Measurements from ENCODE around the gene WNT6. TPM values are rescaled to one million over a fixed set of nuclear protein-coding genes. Genes with fewer than 3 reads are reported as not detected.
"Not testable (repeated sequence)": the region's sequence is repeated elsewhere in the genome, so short reads cannot be mapped to it uniquely, and the experiment has no call there.

The WNT6 gene
- total and polyA plus RNA-seq, 4 donors: 1.6 to 9.7 (median 4.1) TPM

GRCh38 chr2:218839430-218839829 lies 20.2 kb upstream of the WNT6 start:
- H3K27ac ChIP-seq (ENCODE audit: low read depth, low read length): no peak overlapping the region

GRCh38 chr2:218839888-218840287 lies 19.7 kb upstream of the WNT6 start:
- DNase-seq (ENCODE audit: low read depth in 4 of 6, low spot score in 6 of 6): no peak
- WGBS (ENCODE audit: insufficient coverage): no CpG with 5 or more reads among the region's 1 CpG
- H3K4me3 ChIP-seq (ENCODE audit: low read depth, low read length): no peak overlapping the region
- H3K36me3 ChIP-seq (ENCODE audit: control insufficient read depth, insufficient read depth, low read length): no peaks in the 10 kb centered on the region
- H3K27ac ChIP-seq (ENCODE audit: low read depth, low read length): no peak overlapping the region
- H3K27me3 ChIP-seq (ENCODE audit: control insufficient read depth, insufficient read depth, low read length): peaks cover 5% of the 10 kb centered on the region
- H3K9me3 ChIP-seq (ENCODE audit: control insufficient read depth, insufficient read depth, low read length): peaks cover 5% of the 10 kb centered on the region
- H3K4me1 ChIP-seq (ENCODE audit: control insufficient read depth, insufficient read depth, low read length): no peaks in the 10 kb centered on the region

More at GRCh38 chr2:218839430-218839829, 20.2 kb upstream of the WNT6 start:
- Histone ChIP-seq H3K4me3 (ENCODE audit: low read depth, low read length) (no peak overlapping the region), H3K9me3 (ENCODE audit: control insufficient read depth, insufficient read depth, low read length) (peaks cover 5% of the 10 kb centered on the region), H3K27me3 (ENCODE audit: control insufficient read depth, insufficient read depth, low read length) (peaks cover 5% of the 10 kb centered on the region), H3K4me1 (ENCODE audit: control insufficient read depth, insufficient read depth, low read length) (no peaks in the 10 kb centered on the region), H3K36me3 (ENCODE audit: control insufficient read depth, insufficient read depth, low read length) (no peaks in the 10 kb centered on the region)
- no peak for DNase-seq (ENCODE audit: low read depth in 4 of 6, low spot score in 6 of 6)
- WGBS (ENCODE audit: insufficient coverage): 60% methylated on average over 1 of the region's 4 CpGs

- not testable (repeated sequence) for H3K4me3 ChIP-seq (ENCODE audit: low read depth, low read length); H3K9me3 ChIP-seq (ENCODE audit: control insufficient read depth, insufficient read depth, low read length); H3K4me1 ChIP-seq (ENCODE audit: control insufficient read depth, insufficient read depth, low read length); H3K27ac ChIP-seq (ENCODE audit: low read depth, low read length); H3K27me3 ChIP-seq (ENCODE audit: control insufficient read depth, insufficient read depth, low read length); H3K36me3 ChIP-seq (ENCODE audit: control insufficient read depth, insufficient read depth, low read length); DNase-seq (ENCODE audit: low read depth in 4 of 6, low spot score in 6 of 6)
- WGBS (ENCODE audit: insufficient coverage): no CpG with 5 or more reads among the region's 5 CpGs
These were observed 15.3 kb upstream of the WNT6 start for GRCh38 chr2:218844334-218844733.

DNA sequence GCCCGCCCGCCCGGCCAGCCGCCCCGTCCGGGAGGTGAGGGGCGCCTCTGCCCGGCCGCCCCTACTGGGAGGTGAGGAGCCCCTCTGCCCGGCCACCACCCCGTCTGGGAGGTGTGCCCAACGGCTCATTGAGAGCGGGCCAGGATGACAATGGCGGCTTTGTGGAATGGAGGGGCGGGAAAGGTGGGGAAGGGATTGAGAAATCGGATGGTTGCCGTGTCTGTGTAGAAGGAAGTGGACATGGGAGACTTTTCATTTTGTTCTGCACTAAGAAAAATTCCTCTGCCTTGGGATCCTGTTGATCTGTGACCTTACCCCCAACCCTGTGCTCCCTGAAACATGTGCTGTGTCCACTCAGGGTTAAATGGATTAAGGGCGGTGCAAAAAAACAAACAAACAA lies 12.6 kb upstream of the WNT6 start:
- not testable (repeated sequence) for H3K9me3 ChIP-seq (ENCODE audit: control insufficient read depth, insufficient read depth, low read length); H3K4me1 ChIP-seq (ENCODE audit: control insufficient read depth, insufficient read depth, low read length); H3K36me3 ChIP-seq (ENCODE audit: control insufficient read depth, insufficient read depth, low read length); DNase-seq (ENCODE audit: low read depth in 4 of 6, low spot score in 6 of 6); H3K4me3 ChIP-seq (ENCODE audit: low read depth, low read length); H3K27ac ChIP-seq (ENCODE audit: low read depth, low read length)
- 74% methylated on average over 4 of the region's 18 CpGs for WGBS (ENCODE audit: insufficient coverage)
- peaks cover 22% of the 10 kb centered on the region for H3K27me3 ChIP-seq (ENCODE audit: control insufficient read depth, insufficient read depth, low read length)

- no peak for DNase-seq (ENCODE audit: low read depth in 4 of 6, low spot score in 6 of 6)
- WGBS (ENCODE audit: insufficient coverage): 89% methylated on average over 7 of the region's 7 CpGs
- no peaks in the 10 kb centered on the region for H3K36me3 ChIP-seq (ENCODE audit: control insufficient read depth, insufficient read depth, low read length)
- H3K27ac ChIP-seq (ENCODE audit: low read depth, low read length): no peak overlapping the region
- H3K4me3 ChIP-seq (ENCODE audit: low read depth, low read length): no peak overlapping the region
- peaks cover 5% of the 10 kb centered on the region for H3K4me1 ChIP-seq (ENCODE audit: control insufficient read depth, insufficient read depth, low read length)
- H3K27me3 ChIP-seq (ENCODE audit: control insufficient read depth, insufficient read depth, low read length): peaks cover 49% of the 10 kb centered on the region
- H3K9me3 ChIP-seq (ENCODE audit: control insufficient read depth, insufficient read depth, low read length): no peaks in the 10 kb centered on the region
These were observed 9.9 kb upstream of the WNT6 start for GRCh38 chr2:218849721-218850120.

- WGBS (ENCODE audit: insufficient coverage): 78% methylated on average over 2 of the region's 2 CpGs
- H3K27me3 ChIP-seq (ENCODE audit: control insufficient read depth, insufficient read depth, low read length): peaks cover 60% of the 10 kb centered on the region
- no peak overlapping the region for H3K27ac ChIP-seq (ENCODE audit: low read depth, low read length)
- peaks cover 5% of the 10 kb centered on the region for H3K4me1 ChIP-seq (ENCODE audit: control insufficient read depth, insufficient read depth, low read length)
- no peaks in the 10 kb centered on the region for H3K9me3 ChIP-seq (ENCODE audit: control insufficient read depth, insufficient read depth, low read length)
- no peaks in the 10 kb centered on the region for H3K36me3 ChIP-seq (ENCODE audit: control insufficient read depth, insufficient read depth, low read length)
- no peak for DNase-seq (ENCODE audit: low read depth in 4 of 6, low spot score in 6 of 6)
- H3K4me3 ChIP-seq (ENCODE audit: low read depth, low read length): no peak overlapping the region
These were observed 8.8 kb upstream of the WNT6 start for GRCh38 chr2:218850796-218851195.

GRCh38 chr2:218851286-218851685 lies 8.3 kb upstream of the WNT6 start:
- no peak overlapping the region for H3K27ac ChIP-seq (ENCODE audit: low read depth, low read length)
- peaks cover 5% of the 10 kb centered on the region for H3K4me1 ChIP-seq (ENCODE audit: control insufficient read depth, insufficient read depth, low read length)
- peaks cover 65% of the 10 kb centered on the region for H3K27me3 ChIP-seq (ENCODE audit: control insufficient read depth, insufficient read depth, low read length)
- H3K4me3 ChIP-seq (ENCODE audit: low read depth, low read length): no peak overlapping the region
- H3K36me3 ChIP-seq (ENCODE audit: control insufficient read depth, insufficient read depth, low read length): no peaks in the 10 kb centered on the region
- DNase-seq (ENCODE audit: low read depth in 4 of 6, low spot score in 6 of 6): no peak
- no peaks in the 10 kb centered on the region for H3K9me3 ChIP-seq (ENCODE audit: control insufficient read depth, insufficient read depth, low read length)
- 22% methylated on average over 1 of the region's 3 CpGs for WGBS (ENCODE audit: insufficient coverage)

- Histone ChIP-seq H3K27me3 (ENCODE audit: control insufficient read depth, insufficient read depth, low read length) (peaks cover 80% of the 10 kb centered on the region), H3K27ac (ENCODE audit: low read depth, low read length) (no peak overlapping the region)
- WGBS (ENCODE audit: insufficient coverage): 20% methylated on average over 10 of the region's 16 CpGs
These were observed 6.5 kb upstream of the WNT6 start for GRCh38 chr2:218852911-218853667.

GRCh38 chr2:218853766-218854165 lies 5.8 kb upstream of the WNT6 start:
- DNase-seq (ENCODE audit: low read depth in 4 of 6, low spot score in 6 of 6): no peak
- Histone ChIP-seq H3K9me3 (ENCODE audit: control insufficient read depth, insufficient read depth, low read length) (no peaks in the 10 kb centered on the region), H3K4me3 (ENCODE audit: low read depth, low read length) (no peak overlapping the region), H3K36me3 (ENCODE audit: control insufficient read depth, insufficient read depth, low read length) (no peaks in the 10 kb centered on the region), H3K4me1 (ENCODE audit: control insufficient read depth, insufficient read depth, low read length) (peaks cover 15% of the 10 kb centered on the region), H3K27me3 (ENCODE audit: control insufficient read depth, insufficient read depth, low read length) (peaks cover 81% of the 10 kb centered on the region), H3K27ac (ENCODE audit: low read depth, low read length) (no peak overlapping the region)
- 21% methylated on average over 5 of the region's 5 CpGs for WGBS (ENCODE audit: insufficient coverage)

More at GRCh38 chr2:218852911-218853667, 6.5 kb upstream of the WNT6 start:
- peak in 2 of 6 donors; percentile 62 to 73 for DNase-seq (ENCODE audit: low read depth in 4 of 6, low spot score in 6 of 6)
- peaks cover 12% of the 10 kb centered on the region for H3K4me1 ChIP-seq (ENCODE audit: control insufficient read depth, insufficient read depth, low read length)
- H3K36me3 ChIP-seq (ENCODE audit: control insufficient read depth, insufficient read depth, low read length): no peaks in the 10 kb centered on the region
- no peak overlapping the region for H3K4me3 ChIP-seq (ENCODE audit: low read depth, low read length)
- no peaks in the 10 kb centered on the region for H3K9me3 ChIP-seq (ENCODE audit: control insufficient read depth, insufficient read depth, low read length)

GRCh38 chr2:218854860-218855259 lies 4.7 kb upstream of the WNT6 start:
- Histone ChIP-seq H3K4me3 (ENCODE audit: low read depth, low read length) (no peak overlapping the region), H3K4me1 (ENCODE audit: control insufficient read depth, insufficient read depth, low read length) (peaks cover 23% of the 10 kb centered on the region), H3K36me3 (ENCODE audit: control insufficient read depth, insufficient read depth, low read length) (no peaks in the 10 kb centered on the region), H3K27ac (ENCODE audit: low read depth, low read length) (no peak overlapping the region), H3K9me3 (ENCODE audit: control insufficient read depth, insufficient read depth, low read length) (no peaks in the 10 kb centered on the region), H3K27me3 (ENCODE audit: control insufficient read depth, insufficient read depth, low read length) (peaks cover 88% of the 10 kb centered on the region)
- DNase-seq (ENCODE audit: low read depth in 4 of 6, low spot score in 6 of 6): no peak
- WGBS (ENCODE audit: insufficient coverage): 11% methylated on average over 3 of the region's 5 CpGs

Measured in spinal cord (tissue), 10 donors.